Esophagus muscularis mucosa (tissue), 4 donors: ENCODE measurements around the gene MYO1E. TPM values are rescaled to one million over a fixed set of nuclear protein-coding genes. Genes with fewer than 3 reads are reported as not detected.
A peak's percentile ranks its signal among the peaks of the same experiment; 100 is the strongest.

Source experiments
- DNase-seq: peaks from one replicate; pipeline ENCODE4 v3.0.0-alpha.2; 2017; ENCODE audit errors: extremely low spot score
- H3K27ac ChIP-seq, 4 donors: fragments of 200-600 bp; sonication (generic); replicated peaks in 1 of 4; 1 replicate in 3 of 4; 2 replicates in 1 of 4; pipeline ENCODE4 v1.5.1; 2016 to 2019; ENCODE audit warnings: mild to moderate bottlenecking in 1 of 4
- H3K27me3 ChIP-seq, 4 donors: fragments of 200-600 bp; sonication (generic); one replicate each; pipeline versions ENCODE4 v1.5.1 to v1.6.0; 2016 to 2019
- H3K36me3 ChIP-seq, 4 donors: fragments of 200-600 bp; sonication (generic); one replicate each; pipeline ENCODE4 v1.5.1; 2016 to 2019
- H3K4me1 ChIP-seq, 4 donors: fragments of 200-600 bp; sonication (generic); one replicate each; pipeline ENCODE4 v1.5.1; 2016 to 2019
- H3K4me3 ChIP-seq, 4 donors: fragments of 200-600 bp; sonication (generic); 1 replicate in 2 of 4; 2 replicates in 2 of 4; pipeline ENCODE4 v1.5.1; 2016 to 2019; ENCODE audit warnings: mild to moderate bottlenecking in 4 of 4, moderate library complexity in 1 of 4
- H3K9me3 ChIP-seq, 4 donors: fragments of 200-600 bp; sonication (generic); 1 replicate in 3 of 4; 2 replicates in 1 of 4; pipeline ENCODE4 v1.5.1; 2016 to 2019
- CTCF ChIP-seq, 3 experiments: fragments of 200-600 bp in 2 of 3; fragments of 450-650 bp in 1 of 3; sonication (generic) in 2 of 3; IDR thresholded peaks; one replicate each; pipeline ENCODE4 v1.5.1; 2017 to 2019; ENCODE audit warnings: antibody characterized with exemption in 3 of 3, mild to moderate bottlenecking in 2 of 3, moderate library complexity in 1 of 3
- EP300 ChIP-seq: sonication (generic); formaldehyde crosslinking; IDR thresholded peaks from one replicate; pipeline ENCODE4 v1.6.1; 2017; ENCODE audit warnings: antibody characterized with exemption
- POLR2A ChIP-seq: fragments of 450-650 bp; IDR thresholded peaks from one replicate; pipeline ENCODE4 v1.6.1; 2017; ENCODE audit warnings: antibody characterized with exemption, moderate library complexity, mild to moderate bottlenecking, low read depth
- POLR2AphosphoS5 ChIP-seq, 2 donors: sonication (generic); formaldehyde crosslinking; IDR thresholded peaks; one replicate each; pipeline ENCODE4 v1.6.1; 2017; ENCODE audit warnings: antibody characterized with exemption in 2 of 2
- WGBS: methylation state at CpG from one replicate; pipeline ENCODE4 v1.1.5; 2018; 5-methylcytosine and 5-hydroxymethylcytosine counted together
- intact Hi-C: fragments of 100-400 bp; cut with DNase I; formaldehyde crosslinking; loops from one replicate; pipeline ENCODE4 v1.15.1; 2023
- total RNA-seq, 4 donors: library from RNA; depleted of rRNA; stranded (reverse); fragments of >200 nt; gene quantifications; one replicate each; pipeline versions ENCODE4 v1.1.0 to v1.2.1, GENCODE V29; 2016

Gene MYO1E
- total RNA-seq, 4 donors from 2014 or later = 32.7 to 39.9 (median 37.6) TPM

DNA sequence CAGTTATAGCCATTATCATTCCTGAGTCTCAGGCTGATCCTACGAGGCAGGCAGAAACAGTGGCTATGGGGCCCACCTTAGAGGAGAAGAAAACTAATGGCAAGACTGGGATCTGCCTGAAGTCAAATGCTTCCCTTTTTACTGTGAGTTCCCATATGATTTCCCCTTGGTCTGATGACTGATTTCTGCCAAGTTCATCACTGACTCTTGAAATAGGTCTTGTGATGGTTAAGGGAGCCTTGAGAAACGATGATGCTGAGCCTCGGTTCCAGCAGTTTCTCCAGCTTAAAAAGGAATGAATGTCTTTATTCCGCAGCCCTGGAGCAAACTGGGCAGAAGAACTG lies 195.4 kb downstream of the MYO1E start:
- Histone ChIP-seq H3K9me3 (peaks cover 0 to 12% (median 8%) of the 10 kb centered on the region in 4 donors), H3K36me3 (peaks cover 0 to 64% (median 38%) of the 10 kb centered on the region in 4 donors), H3K4me1 (peaks cover 5 to 13% (median 8%) of the 10 kb centered on the region in 4 donors), H3K27ac (no peak overlapping the region), H3K27me3 (no peaks in the 10 kb centered on the region), H3K4me3 (no peak overlapping the region)
- WGBS = 83% methylated on average over 4 of the region's 4 CpGs
- TF ChIP-seq CTCF (IDR thresholded peaks at IDR 0.05) = no peak
- TF ChIP-seq EP300 = no peak
- TF ChIP-seq POLR2AphosphoS5 (IDR thresholded peaks at IDR 0.05) = no peak
- no peak for TF ChIP-seq POLR2A
- DNase-seq = no peak
- intact Hi-C loops = loop anchor here (10.0 kb wide), 1 partner anchor 318 kb away; no protein-coding TSS in a partner anchor

DNA sequence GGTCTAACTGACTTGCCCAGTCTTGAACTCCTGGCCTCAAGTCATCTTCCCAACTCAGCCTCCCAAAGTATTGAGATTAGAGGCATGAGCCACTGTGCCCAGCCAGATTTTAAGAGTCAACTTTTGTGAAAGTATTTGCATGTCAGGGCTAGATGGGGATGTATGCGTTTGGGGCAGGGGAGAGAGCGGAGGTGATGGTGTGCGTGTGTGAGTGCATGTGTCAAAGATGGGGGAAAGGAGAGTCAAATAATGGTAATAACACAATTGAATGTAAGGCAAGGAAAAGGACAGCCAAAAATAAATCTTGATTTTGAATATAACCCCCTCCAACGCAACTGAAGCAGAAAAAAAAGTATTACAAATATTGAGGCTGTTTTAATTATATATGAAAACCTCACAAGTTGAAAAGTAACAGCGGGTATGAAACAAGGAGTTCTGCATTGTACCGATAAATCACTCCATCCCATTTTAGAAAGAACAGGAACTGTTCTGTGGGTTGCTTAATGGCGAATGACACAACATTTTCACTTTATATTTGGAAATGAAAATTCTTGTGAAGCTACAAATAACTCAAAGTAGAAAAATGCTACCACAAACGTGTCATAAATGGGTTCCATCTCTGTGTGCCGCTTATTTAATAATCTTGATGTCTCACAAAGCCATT lies 195.9 kb downstream of the MYO1E start:
- no peak for DNase-seq
- TF ChIP-seq POLR2AphosphoS5 (IDR thresholded peaks at IDR 0.05) = no peak
- Histone ChIP-seq H3K27ac (peak overlapping the region in 1 of 4 donors; percentile 6), H3K36me3 (peaks cover 0 to 64% (median 37%) of the 10 kb centered on the region in 4 donors), H3K9me3 (peaks cover 0 to 7% (median 5%) of the 10 kb centered on the region in 4 donors), H3K4me3 (no peak overlapping the region), H3K27me3 (no peaks in the 10 kb centered on the region), H3K4me1 (peaks cover 5 to 13% (median 8%) of the 10 kb centered on the region in 4 donors)
- intact Hi-C loops = loop anchor here (10.0 kb wide), 1 partner anchor 318 kb away; no protein-coding TSS in a partner anchor
- 82% methylated on average over 9 of the region's 9 CpGs for WGBS

- peak overlapping the region; percentile 10 to 38 (median 24) for H3K27ac ChIP-seq
- no peak for TF ChIP-seq POLR2AphosphoS5 (IDR thresholded peaks at IDR 0.05)
- no peak for TF ChIP-seq EP300
- TF ChIP-seq CTCF (IDR thresholded peaks at IDR 0.05) = peak; percentile 27 to 51 (median 40)
- no peak for TF ChIP-seq POLR2A
- no peak overlapping the region for H3K4me3 ChIP-seq
- no peaks in the 10 kb centered on the region for H3K27me3 ChIP-seq
- no peaks in the 10 kb centered on the region for H3K9me3 ChIP-seq
- 63% methylated on average over 10 of the region's 10 CpGs for WGBS
- H3K36me3 ChIP-seq = peaks cover 0 to 66% (median 44%) of the 10 kb centered on the region in 4 donors
- H3K4me1 ChIP-seq = peaks cover 11 to 18% (median 14%) of the 10 kb centered on the region in 4 donors
- no peak for DNase-seq
- intact Hi-C loops = loop anchor here (10.0 kb wide), 1 partner anchor 320 kb away; no protein-coding TSS in a partner anchor
Observed at GRCh38 chr15:59174835-59175831, 197.5 kb downstream of the MYO1E start.

DNA sequence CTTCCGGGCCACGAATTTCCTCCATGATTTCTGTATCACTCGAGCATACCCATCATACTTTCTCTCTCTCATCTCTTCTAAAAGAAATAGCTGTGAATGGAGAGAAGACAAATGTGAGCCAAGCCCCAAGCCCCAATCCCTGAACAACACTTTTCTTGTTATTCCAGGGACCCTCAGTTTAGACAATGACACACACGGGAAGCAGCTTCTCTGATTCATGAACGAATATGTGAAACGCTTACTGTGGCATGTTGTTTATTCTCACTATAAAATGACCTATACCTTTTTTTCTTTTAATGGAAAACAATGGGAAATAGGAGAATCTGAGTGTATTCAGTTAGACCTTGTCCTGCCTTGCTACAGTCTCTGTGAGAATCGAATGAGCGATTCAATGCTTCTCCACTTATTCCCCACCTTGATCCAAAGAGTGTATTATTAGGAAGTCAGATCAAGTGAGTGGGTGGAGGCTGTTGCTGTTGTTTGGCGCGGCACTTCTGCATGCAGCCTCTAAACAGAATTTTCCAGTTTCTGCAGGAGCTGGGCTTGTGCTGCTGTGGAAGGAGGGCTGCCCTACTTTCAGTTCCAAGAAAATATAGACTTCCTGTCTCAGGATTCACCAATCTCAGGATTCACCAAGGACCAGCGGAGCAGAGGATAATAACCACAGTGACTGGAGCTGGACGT lies 198.4 kb downstream of the MYO1E start:
- no peak for TF ChIP-seq POLR2AphosphoS5 (IDR thresholded peaks at IDR 0.05)
- TF ChIP-seq POLR2A = no peak
- no peak for TF ChIP-seq CTCF (IDR thresholded peaks at IDR 0.05)
- no peak for TF ChIP-seq EP300
- no peak for DNase-seq
- peak overlapping the region in 3 of 4 donors; percentile 10 to 27 (median 15) for H3K27ac ChIP-seq
- intact Hi-C loops = loop anchor here (10.0 kb wide), 1 partner anchor 321 kb away; no protein-coding TSS in a partner anchor
- no peaks in the 10 kb centered on the region for H3K27me3 ChIP-seq
- H3K4me1 ChIP-seq = peaks cover 11 to 25% (median 23%) of the 10 kb centered on the region in 4 donors
- peaks cover 0 to 71% (median 42%) of the 10 kb centered on the region in 4 donors for H3K36me3 ChIP-seq
- H3K4me3 ChIP-seq = no peak overlapping the region
- 92% methylated on average over 12 of the region's 12 CpGs for WGBS
- no peaks in the 10 kb centered on the region for H3K9me3 ChIP-seq
